Measurements from ENCODE around the gene ABCC5.

The ABCC5 gene

DNA sequence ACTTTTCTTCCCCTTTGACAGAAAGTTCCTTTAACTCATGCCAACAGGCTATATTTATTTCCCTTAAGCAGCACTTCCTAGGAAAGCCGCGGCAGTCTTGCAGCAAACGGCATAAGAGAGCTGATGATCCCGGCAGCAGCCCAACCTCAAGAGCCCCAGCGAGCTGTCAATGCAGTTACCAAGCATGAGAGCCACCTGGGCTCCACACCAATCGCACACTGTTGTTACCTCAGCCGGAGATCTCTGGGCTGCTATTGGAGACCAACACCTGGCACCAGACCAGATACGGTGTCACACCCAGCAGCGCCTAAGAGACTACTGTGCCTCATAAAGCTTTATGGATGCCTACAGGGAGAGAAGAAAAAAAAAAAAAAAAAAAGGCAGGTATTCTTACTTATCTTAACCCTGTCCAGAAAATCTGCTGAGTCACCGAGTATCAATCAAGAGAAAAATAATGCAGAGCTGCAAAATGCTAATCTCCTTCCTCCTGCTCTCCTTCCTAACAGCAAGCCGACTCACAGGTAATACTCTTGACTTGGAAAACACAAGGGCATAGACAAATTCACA, 11.7 kb downstream of the ABCC5 start (continued):
- TF ChIP-seq ZNF2 (tag by site-specific recombination; IDR thresholded peaks at IDR 0.05) (peak; percentile 28; the same call in 1 of the 2 replicates), SP7 (tag by site-specific recombination; IDR thresholded peaks at IDR 0.05) (peak; percentile 63), ZNF785 (tag by site-specific recombination; IDR thresholded peaks at IDR 0.05) (no peak), ZNF623 (tag by site-specific recombination; IDR thresholded peaks at IDR 0.05) (no peak), ZNF776 (tag by site-specific recombination; IDR thresholded peaks at IDR 0.05; ENCODE audit: borderline replicate concordance) (no peak), YY1 (tag by site-specific recombination; IDR thresholded peaks at IDR 0.05) (no peak), ZBTB21 (tag by site-specific recombination; IDR thresholded peaks at IDR 0.05) (no peak), ZNF707 (tag by site-specific recombination; IDR thresholded peaks at IDR 0.05) (no peak), ZFP69B (tag by site-specific recombination; IDR thresholded peaks at IDR 0.05) (no peak), ZNF596 (tag by site-specific recombination; IDR thresholded peaks at IDR 0.05) (no peak), ZNF140 (tag by site-specific recombination; IDR thresholded peaks at IDR 0.05) (no peak), YY2 (tag by site-specific recombination; IDR thresholded peaks at IDR 0.05) (no peak), ZNF404 (tag by site-specific recombination; IDR thresholded peaks at IDR 0.05) (no peak), ZNF274 (IDR thresholded peaks at IDR 0.05; ENCODE audit: low read length) (no peak), ZNF274 (tag by site-specific recombination; IDR thresholded peaks at IDR 0.05; ENCODE audit: borderline replicate concordance) (no peak), ZNF433 (tag by site-specific recombination; IDR thresholded peaks at IDR 0.05; ENCODE audit: low read depth) (no peak), ZNF169 (tag by site-specific recombination; IDR thresholded peaks at IDR 0.05) (no peak), OVOL3 (tag by site-specific recombination; IDR thresholded peaks at IDR 0.05) (no peak), ZNF214 (tag by site-specific recombination; IDR thresholded peaks at IDR 0.05; ENCODE audit: borderline replicate concordance) (no peak)
- TF ChIP-seq, protein P1, sequence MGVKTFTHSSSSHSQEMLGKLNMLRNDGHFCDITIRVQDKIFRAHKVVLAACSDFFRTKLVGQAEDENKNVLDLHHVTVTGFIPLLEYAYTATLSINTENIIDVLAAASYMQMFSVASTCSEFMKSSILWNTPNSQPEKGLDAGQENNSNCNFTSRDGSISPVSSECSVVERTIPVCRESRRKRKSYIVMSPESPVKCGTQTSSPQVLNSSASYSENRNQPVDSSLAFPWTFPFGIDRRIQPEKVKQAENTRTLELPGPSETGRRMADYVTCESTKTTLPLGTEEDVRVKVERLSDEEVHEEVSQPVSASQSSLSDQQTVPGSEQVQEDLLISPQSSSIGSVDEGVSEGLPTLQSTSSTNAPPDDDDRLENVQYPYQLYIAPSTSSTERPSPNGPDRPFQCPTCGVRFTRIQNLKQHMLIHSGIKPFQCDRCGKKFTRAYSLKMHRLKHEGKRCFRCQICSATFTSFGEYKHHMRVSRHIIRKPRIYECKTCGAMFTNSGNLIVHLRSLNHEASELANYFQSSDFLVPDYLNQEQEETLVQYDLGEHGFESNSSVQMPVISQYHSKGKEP (tag by site-specific recombination; IDR thresholded peaks at IDR 0.05) = 0 out of 2 replicates have a peak, but pooled peaks have one; percentile 10
- TF ChIP-seq, protein P2, sequence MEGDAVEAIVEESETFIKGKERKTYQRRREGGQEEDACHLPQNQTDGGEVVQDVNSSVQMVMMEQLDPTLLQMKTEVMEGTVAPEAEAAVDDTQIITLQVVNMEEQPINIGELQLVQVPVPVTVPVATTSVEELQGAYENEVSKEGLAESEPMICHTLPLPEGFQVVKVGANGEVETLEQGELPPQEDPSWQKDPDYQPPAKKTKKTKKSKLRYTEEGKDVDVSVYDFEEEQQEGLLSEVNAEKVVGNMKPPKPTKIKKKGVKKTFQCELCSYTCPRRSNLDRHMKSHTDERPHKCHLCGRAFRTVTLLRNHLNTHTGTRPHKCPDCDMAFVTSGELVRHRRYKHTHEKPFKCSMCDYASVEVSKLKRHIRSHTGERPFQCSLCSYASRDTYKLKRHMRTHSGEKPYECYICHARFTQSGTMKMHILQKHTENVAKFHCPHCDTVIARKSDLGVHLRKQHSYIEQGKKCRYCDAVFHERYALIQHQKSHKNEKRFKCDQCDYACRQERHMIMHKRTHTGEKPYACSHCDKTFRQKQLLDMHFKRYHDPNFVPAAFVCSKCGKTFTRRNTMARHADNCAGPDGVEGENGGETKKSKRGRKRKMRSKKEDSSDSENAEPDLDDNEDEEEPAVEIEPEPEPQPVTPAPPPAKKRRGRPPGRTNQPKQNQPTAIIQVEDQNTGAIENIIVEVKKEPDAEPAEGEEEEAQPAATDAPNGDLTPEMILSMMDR (tag by site-specific recombination; IDR thresholded peaks at IDR 0.05) = no peak
- TF ChIP-seq, protein P3, sequence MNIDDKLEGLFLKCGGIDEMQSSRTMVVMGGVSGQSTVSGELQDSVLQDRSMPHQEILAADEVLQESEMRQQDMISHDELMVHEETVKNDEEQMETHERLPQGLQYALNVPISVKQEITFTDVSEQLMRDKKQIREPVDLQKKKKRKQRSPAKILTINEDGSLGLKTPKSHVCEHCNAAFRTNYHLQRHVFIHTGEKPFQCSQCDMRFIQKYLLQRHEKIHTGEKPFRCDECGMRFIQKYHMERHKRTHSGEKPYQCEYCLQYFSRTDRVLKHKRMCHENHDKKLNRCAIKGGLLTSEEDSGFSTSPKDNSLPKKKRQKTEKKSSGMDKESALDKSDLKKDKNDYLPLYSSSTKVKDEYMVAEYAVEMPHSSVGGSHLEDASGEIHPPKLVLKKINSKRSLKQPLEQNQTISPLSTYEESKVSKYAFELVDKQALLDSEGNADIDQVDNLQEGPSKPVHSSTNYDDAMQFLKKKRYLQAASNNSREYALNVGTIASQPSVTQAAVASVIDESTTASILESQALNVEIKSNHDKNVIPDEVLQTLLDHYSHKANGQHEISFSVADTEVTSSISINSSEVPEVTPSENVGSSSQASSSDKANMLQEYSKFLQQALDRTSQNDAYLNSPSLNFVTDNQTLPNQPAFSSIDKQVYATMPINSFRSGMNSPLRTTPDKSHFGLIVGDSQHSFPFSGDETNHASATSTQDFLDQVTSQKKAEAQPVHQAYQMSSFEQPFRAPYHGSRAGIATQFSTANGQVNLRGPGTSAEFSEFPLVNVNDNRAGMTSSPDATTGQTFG (tag by site-specific recombination; IDR thresholded peaks at IDR 0.05; ENCODE audit: borderline replicate concordance) = no peak
- TF ChIP-seq, protein P4, sequence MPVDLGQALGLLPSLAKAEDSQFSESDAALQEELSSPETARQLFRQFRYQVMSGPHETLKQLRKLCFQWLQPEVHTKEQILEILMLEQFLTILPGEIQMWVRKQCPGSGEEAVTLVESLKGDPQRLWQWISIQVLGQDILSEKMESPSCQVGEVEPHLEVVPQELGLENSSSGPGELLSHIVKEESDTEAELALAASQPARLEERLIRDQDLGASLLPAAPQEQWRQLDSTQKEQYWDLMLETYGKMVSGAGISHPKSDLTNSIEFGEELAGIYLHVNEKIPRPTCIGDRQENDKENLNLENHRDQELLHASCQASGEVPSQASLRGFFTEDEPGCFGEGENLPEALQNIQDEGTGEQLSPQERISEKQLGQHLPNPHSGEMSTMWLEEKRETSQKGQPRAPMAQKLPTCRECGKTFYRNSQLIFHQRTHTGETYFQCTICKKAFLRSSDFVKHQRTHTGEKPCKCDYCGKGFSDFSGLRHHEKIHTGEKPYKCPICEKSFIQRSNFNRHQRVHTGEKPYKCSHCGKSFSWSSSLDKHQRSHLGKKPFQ (tag by site-specific recombination; IDR thresholded peaks at IDR 0.05) = no peak
- TF ChIP-seq, protein P5, sequence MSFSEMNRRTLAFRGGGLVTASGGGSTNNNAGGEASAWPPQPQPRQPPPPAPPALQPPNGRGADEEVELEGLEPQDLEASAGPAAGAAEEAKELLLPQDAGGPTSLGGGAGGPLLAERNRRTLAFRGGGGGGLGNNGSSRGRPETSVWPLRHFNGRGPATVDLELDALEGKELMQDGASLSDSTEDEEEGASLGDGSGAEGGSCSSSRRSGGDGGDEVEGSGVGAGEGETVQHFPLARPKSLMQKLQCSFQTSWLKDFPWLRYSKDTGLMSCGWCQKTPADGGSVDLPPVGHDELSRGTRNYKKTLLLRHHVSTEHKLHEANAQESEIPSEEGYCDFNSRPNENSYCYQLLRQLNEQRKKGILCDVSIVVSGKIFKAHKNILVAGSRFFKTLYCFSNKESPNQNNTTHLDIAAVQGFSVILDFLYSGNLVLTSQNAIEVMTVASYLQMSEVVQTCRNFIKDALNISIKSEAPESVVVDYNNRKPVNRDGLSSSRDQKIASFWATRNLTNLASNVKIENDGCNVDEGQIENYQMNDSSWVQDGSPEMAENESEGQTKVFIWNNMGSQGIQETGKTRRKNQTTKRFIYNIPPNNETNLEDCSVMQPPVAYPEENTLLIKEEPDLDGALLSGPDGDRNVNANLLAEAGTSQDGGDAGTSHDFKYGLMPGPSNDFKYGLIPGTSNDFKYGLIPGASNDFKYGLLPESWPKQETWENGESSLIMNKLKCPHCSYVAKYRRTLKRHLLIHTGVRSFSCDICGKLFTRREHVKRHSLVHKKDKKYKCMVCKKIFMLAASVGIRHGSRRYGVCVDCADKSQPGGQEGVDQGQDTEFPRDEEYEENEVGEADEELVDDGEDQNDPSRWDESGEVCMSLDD (tag by site-specific recombination; IDR thresholded peaks at IDR 0.05) = no peak
- TF ChIP-seq, protein P6, sequence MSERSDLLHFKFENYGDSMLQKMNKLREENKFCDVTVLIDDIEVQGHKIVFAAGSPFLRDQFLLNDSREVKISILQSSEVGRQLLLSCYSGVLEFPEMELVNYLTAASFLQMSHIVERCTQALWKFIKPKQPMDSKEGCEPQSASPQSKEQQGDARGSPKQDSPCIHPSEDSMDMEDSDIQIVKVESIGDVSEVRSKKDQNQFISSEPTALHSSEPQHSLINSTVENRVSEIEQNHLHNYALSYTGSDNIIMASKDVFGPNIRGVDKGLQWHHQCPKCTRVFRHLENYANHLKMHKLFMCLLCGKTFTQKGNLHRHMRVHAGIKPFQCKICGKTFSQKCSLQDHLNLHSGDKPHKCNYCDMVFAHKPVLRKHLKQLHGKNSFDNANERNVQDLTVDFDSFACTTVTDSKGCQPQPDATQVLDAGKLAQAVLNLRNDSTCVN (tag by site-specific recombination; optimal IDR thresholded peaks at IDR 0.05) = no peak
- TF ChIP-seq, protein P7, sequence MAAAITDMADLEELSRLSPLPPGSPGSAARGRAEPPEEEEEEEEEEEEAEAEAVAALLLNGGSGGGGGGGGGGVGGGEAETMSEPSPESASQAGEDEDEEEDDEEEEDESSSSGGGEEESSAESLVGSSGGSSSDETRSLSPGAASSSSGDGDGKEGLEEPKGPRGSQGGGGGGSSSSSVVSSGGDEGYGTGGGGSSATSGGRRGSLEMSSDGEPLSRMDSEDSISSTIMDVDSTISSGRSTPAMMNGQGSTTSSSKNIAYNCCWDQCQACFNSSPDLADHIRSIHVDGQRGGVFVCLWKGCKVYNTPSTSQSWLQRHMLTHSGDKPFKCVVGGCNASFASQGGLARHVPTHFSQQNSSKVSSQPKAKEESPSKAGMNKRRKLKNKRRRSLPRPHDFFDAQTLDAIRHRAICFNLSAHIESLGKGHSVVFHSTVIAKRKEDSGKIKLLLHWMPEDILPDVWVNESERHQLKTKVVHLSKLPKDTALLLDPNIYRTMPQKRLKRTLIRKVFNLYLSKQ (tag by site-specific recombination; IDR thresholded peaks at IDR 0.05; ENCODE audit: borderline replicate concordance) = no peak
